Hepatocyte (in vitro differentiated cells): ENCODE results near the gene RIPOR2. TPM values are rescaled to one million over a fixed set of nuclear protein-coding genes. Genes with fewer than 3 reads are reported as not detected.
"Not testable (repeated sequence)": the region's sequence is repeated elsewhere in the genome, so short reads cannot be mapped to it uniquely, and the experiment has no call there.

Source experiments
- DNase-seq: peaks from one replicate; pipeline ENCODE4 v3.0.0-alpha.2; 2016; ENCODE audit warnings: low spot score
- H2AFZ ChIP-seq: fragments of 200-600 bp; sonication (generic); 2 replicates; pipeline ENCODE4 v1.6.0; 2016; ENCODE audit warnings: antibody characterized with exemption, mild to moderate bottlenecking
- H3K27ac ChIP-seq: fragments of 200-600 bp; sonication (generic); 2 replicates; pipeline ENCODE4 v1.5.1; 2016; ENCODE audit warnings: mild to moderate bottlenecking
- H3K27me3 ChIP-seq: fragments of 200-600 bp; sonication (generic); 2 replicates; pipeline ENCODE4 v1.6.1; 2016
- H3K36me3 ChIP-seq: fragments of 200-600 bp; sonication (generic); replicated peaks from 2 replicates; pipeline ENCODE4 v1.5.1; 2016; ENCODE audit warnings: low read depth; ENCODE audit not compliant: insufficient read depth
- H3K4me1 ChIP-seq: fragments of 200-600 bp; sonication (generic); 2 replicates; pipeline ENCODE4 v1.5.1; 2016; ENCODE audit warnings: mild to moderate bottlenecking, moderate library complexity; ENCODE audit not compliant: insufficient read depth
- H3K4me2 ChIP-seq: fragments of 200-600 bp; sonication (generic); 2 replicates; pipeline ENCODE4 v1.6.0; 2016
- H3K4me3 ChIP-seq: fragments of 200-600 bp; sonication (generic); 2 replicates; pipeline ENCODE4 v1.5.1; 2016; ENCODE audit warnings: mild to moderate bottlenecking
- H3K79me2 ChIP-seq: fragments of 200-600 bp; sonication (generic); 2 replicates; pipeline ENCODE4 v1.6.0; 2017; ENCODE audit warnings: mild to moderate bottlenecking
- H3K9me2 ChIP-seq: fragments of 200-600 bp; sonication (generic); replicated peaks from 2 replicates; pipeline ENCODE4 v1.6.0; 2017; ENCODE audit warnings: mild to moderate bottlenecking; ENCODE audit not compliant: insufficient read depth
- H3K9me3 ChIP-seq: fragments of 200-600 bp; sonication (generic); 2 replicates; pipeline ENCODE4 v1.5.1; 2016; ENCODE audit warnings: low read depth, mild to moderate bottlenecking
- H4K20me1 ChIP-seq: fragments of 200-600 bp; sonication (generic); 2 replicates; pipeline ENCODE4 v1.6.0; 2016; ENCODE audit warnings: mild to moderate bottlenecking; ENCODE audit not compliant: insufficient read depth, poor library complexity, severe bottlenecking
- CTCF ChIP-seq: fragments of 200-600 bp; sonication (generic); IDR thresholded peaks from 2 replicates; pipeline ENCODE4 v1.5.1; 2016; ENCODE audit warnings: antibody characterized with exemption, mild to moderate bottlenecking; ENCODE audit not compliant: poor library complexity
- EZH2 ChIP-seq: fragments of 200-600 bp; sonication (generic); IDR thresholded peaks from 2 replicates; pipeline ENCODE4 v1.6.1; 2016; ENCODE audit warnings: antibody characterized with exemption, mild to moderate bottlenecking, borderline replicate concordance
- EZH2phosphoT487 ChIP-seq: fragments of 200-600 bp; sonication (generic); IDR thresholded peaks from one replicate; pipeline ENCODE4 v1.6.1; 2018; ENCODE audit warnings: antibody characterized with exemption, mild to moderate bottlenecking, low read depth, moderate library complexity; ENCODE audit not compliant: unreplicated experiment, severe bottlenecking
- WGBS: methylation state at CpG from one replicate; pipeline ENCODE4 v1.1.6; 2016; ENCODE audit warnings: low lambda C conversion rate; ENCODE audit errors: missing lambda C conversion rate; 5-methylcytosine and 5-hydroxymethylcytosine counted together
- polyA plus RNA-seq: library from polyadenylated mRNA; unstranded; fragments of >200 nt; fragmentation: Nextera tagmentation; extraction: Ambion mirVana; gene quantifications from 2 replicates; pipeline ENCODE4 v1.2.1, GENCODE V29; 2016
- total RNA-seq: library from RNA; depleted of rRNA; stranded (reverse); fragments of >200 nt; gene quantifications from 2 replicates; pipeline ENCODE4 v1.2.3, GENCODE V29; 2014

The RIPOR2 gene
- total and polyA plus RNA-seq, 2 experiments from 2014 or later: 11.8 to 17.3 TPM

GRCh38 chr6:24929242-24929641, 6.5 kb downstream of the RIPOR2 start:
- H3K9me3 ChIP-seq: no peaks in the 10 kb centered on the region
- no peak overlapping the region for H3K4me2 ChIP-seq
- no peak overlapping the region for H3K27ac ChIP-seq
- H3K27me3 ChIP-seq: no peaks in the 10 kb centered on the region
- no peaks in the 10 kb centered on the region for H3K36me3 ChIP-seq
- no peaks in the 10 kb centered on the region for H4K20me1 ChIP-seq
- no peak for TF ChIP-seq EZH2phosphoT487
- TF ChIP-seq CTCF: no peak
- no peak for TF ChIP-seq EZH2
- no peaks in the 10 kb centered on the region for H3K79me2 ChIP-seq
- no peak overlapping the region for H3K4me3 ChIP-seq
- 91% methylated on average over 1 of the region's 1 CpG for WGBS
- H2AFZ ChIP-seq: no peak overlapping the region
- H3K4me1 ChIP-seq: peaks cover 6% of the 10 kb centered on the region
- no peaks in the 10 kb centered on the region for H3K9me2 ChIP-seq
- DNase-seq: no peak

GRCh38 chr6:24927985-24928745, 7.6 kb downstream of the RIPOR2 start:
- Histone ChIP-seq H3K4me1 (peaks cover 6% of the 10 kb centered on the region), H4K20me1 (no peaks in the 10 kb centered on the region), H3K79me2 (no peaks in the 10 kb centered on the region), H3K27ac (no peak overlapping the region), H3K4me2 (no peak overlapping the region), H3K9me3 (no peaks in the 10 kb centered on the region), H3K4me3 (no peak overlapping the region), H3K36me3 (no peaks in the 10 kb centered on the region), H3K9me2 (no peaks in the 10 kb centered on the region), H3K27me3 (no peaks in the 10 kb centered on the region), H2AFZ (no peak overlapping the region)
- TF ChIP-seq EZH2phosphoT487: no peak
- TF ChIP-seq CTCF: no peak
- TF ChIP-seq EZH2: no peak
- 80% methylated on average over 6 of the region's 6 CpGs for WGBS
- DNase-seq: no peak

GRCh38 chr6:24927277-24927955, 8.3 kb downstream of the RIPOR2 start:
- Histone ChIP-seq H3K4me1 (peaks cover 6% of the 10 kb centered on the region), H3K9me2 (no peaks in the 10 kb centered on the region), H3K36me3 (no peaks in the 10 kb centered on the region), H3K79me2 (no peaks in the 10 kb centered on the region), H2AFZ (no peak overlapping the region), H3K4me2 (no peak overlapping the region), H3K27me3 (no peaks in the 10 kb centered on the region), H3K27ac (no peak overlapping the region), H3K4me3 (no peak overlapping the region), H3K9me3 (no peaks in the 10 kb centered on the region), H4K20me1 (no peaks in the 10 kb centered on the region)
- WGBS: 97% methylated on average over 3 of the region's 3 CpGs
- DNase-seq: no peak
- no peak for TF ChIP-seq CTCF
- TF ChIP-seq EZH2phosphoT487: no peak
- TF ChIP-seq EZH2: no peak

- not testable (repeated sequence) for H2AFZ ChIP-seq, H3K27me3 ChIP-seq, H4K20me1 ChIP-seq, H3K79me2 ChIP-seq, H3K4me3 ChIP-seq, DNase-seq, H3K4me1 ChIP-seq, H3K9me2 ChIP-seq, H3K9me3 ChIP-seq, H3K27ac ChIP-seq, H3K36me3 ChIP-seq
- 96% methylated on average over 3 of the region's 3 CpGs for WGBS
- peak overlapping the region; percentile 43 for H3K4me2 ChIP-seq
These were observed 9.1 kb downstream of the RIPOR2 start for GRCh38 chr6:24926647-24927046.
